ENCODE results near the gene NFXL1. TPM values are rescaled to one million over a fixed set of nuclear protein-coding genes. Genes with fewer than 3 reads are reported as not detected.
A peak's percentile ranks its signal among the peaks of the same experiment; 100 is the strongest.

The NFXL1 gene
- total and polyA plus RNA-seq, 4 experiments from 2014 or later = 7.7 to 21.1 (median 12.7) TPM

- CTCF ChIA-PET (ENCODE audit: partially characterized antibody) = interaction anchor here (0.5 to 2.1 kb wide), 3 partner anchors 12 to 205 kb away, joined by 3 to 4 read pairs (median 3); no protein-coding TSS in a partner anchor
- Histone ChIP-seq H3K27ac (ENCODE audit: low read depth, low read length) (no peak overlapping the region), H3K4me1 (ENCODE audit: insufficient read depth, low read length) (no peaks in the 10 kb centered on the region), H3K9me3 (ENCODE audit: control insufficient read depth in 1 of 2, low read length in 2 of 2) (no peaks in the 10 kb centered on the region), H3K4me3 (ENCODE audit: low read length in 2 of 2) (no peak overlapping the region), H3K27me3 (ENCODE audit: insufficient read depth, low read length) (no peaks in the 10 kb centered on the region), H3K36me3 (ENCODE audit: insufficient read depth, low read length) (peaks cover 12% of the 10 kb centered on the region)
- POLR2A ChIA-PET (ENCODE audit: partially characterized antibody) = no interaction called here
- no peak for DNase-seq
- H3K27me3 Mint-ChIP-seq = no peaks in the 10 kb centered on the region
- peaks cover 6 to 14% (median 8%) of the 10 kb centered on the region in 4 donors for H3K4me1 Mint-ChIP-seq
- intact Hi-C loops (cut with micrococcal nuclease) = no loop called here
- H3K4me3 Mint-ChIP-seq = no peak overlapping the region
- peak overlapping the region in 3 of 7 donors; percentile 5 to 66 (median 29) for H3K27ac Mint-ChIP-seq
- peaks cover 0 to 2% (median 0%) of the 10 kb centered on the region in 8 donors for H3K9me3 Mint-ChIP-seq
- peaks cover 63 to 70% of the 10 kb centered on the region in 2 donors for H3K36me3 Mint-ChIP-seq
Observed at GRCh38 chr4:47873877-47874541, 40.4 kb downstream of the NFXL1 start.

- Histone ChIP-seq H3K36me3 (ENCODE audit: insufficient read depth, low read length) (no peaks in the 10 kb centered on the region), H3K9me3 (ENCODE audit: control insufficient read depth in 1 of 2, low read length in 2 of 2) (no peaks in the 10 kb centered on the region), H3K27me3 (ENCODE audit: insufficient read depth, low read length) (no peaks in the 10 kb centered on the region), H3K27ac (ENCODE audit: low read depth, low read length) (no peak overlapping the region), H3K4me1 (ENCODE audit: insufficient read depth, low read length) (no peaks in the 10 kb centered on the region), H3K4me3 (ENCODE audit: low read length in 2 of 2) (no peak overlapping the region)
- intact Hi-C loops (cut with micrococcal nuclease) = no loop called here
- Mint-ChIP-seq H3K4me1 (peaks cover 0 to 2% (median 0%) of the 10 kb centered on the region in 4 donors), H3K4me3 (no peak overlapping the region), H3K27ac (no peak overlapping the region), H3K36me3 (peaks cover 22 to 46% of the 10 kb centered on the region in 2 donors), H3K9me3 (no peaks in the 10 kb centered on the region), H3K27me3 (no peaks in the 10 kb centered on the region)
- CTCF ChIA-PET (ENCODE audit: partially characterized antibody) = no interaction called here
- no peak for DNase-seq
- POLR2A ChIA-PET (ENCODE audit: partially characterized antibody) = no interaction called here
Observed at GRCh38 chr4:47863486-47863885, 50.9 kb downstream of the NFXL1 start.

GRCh38 chr4:47862297-47862696 is 52.1 kb downstream of the NFXL1 start:
- POLR2A ChIA-PET (ENCODE audit: partially characterized antibody) = no interaction called here
- CTCF ChIA-PET (ENCODE audit: partially characterized antibody) = no interaction called here
- H3K36me3 Mint-ChIP-seq = peaks cover 14 to 38% of the 10 kb centered on the region in 2 donors
- Histone ChIP-seq H3K27ac (ENCODE audit: low read depth, low read length) (no peak overlapping the region), H3K9me3 (ENCODE audit: control insufficient read depth in 1 of 2, low read length in 2 of 2) (no peaks in the 10 kb centered on the region), H3K4me1 (ENCODE audit: insufficient read depth, low read length) (no peaks in the 10 kb centered on the region), H3K36me3 (ENCODE audit: insufficient read depth, low read length) (no peaks in the 10 kb centered on the region), H3K4me3 (ENCODE audit: low read length in 2 of 2) (no peak overlapping the region), H3K27me3 (ENCODE audit: insufficient read depth, low read length) (no peaks in the 10 kb centered on the region)
- no peaks in the 10 kb centered on the region for H3K9me3 Mint-ChIP-seq
- H3K4me3 Mint-ChIP-seq = no peak overlapping the region
- H3K27me3 Mint-ChIP-seq = no peaks in the 10 kb centered on the region
- H3K27ac Mint-ChIP-seq = no peak overlapping the region
- intact Hi-C loops (cut with micrococcal nuclease) = no loop called here
- DNase-seq = no peak
- H3K4me1 Mint-ChIP-seq = peaks cover 0 to 2% (median 0%) of the 10 kb centered on the region in 4 donors

GRCh38 chr4:47860305-47860704 is 54.1 kb downstream of the NFXL1 start:
- Mint-ChIP-seq H3K36me3 (peaks cover 15 to 27% of the 10 kb centered on the region in 2 donors), H3K27me3 (no peaks in the 10 kb centered on the region), H3K4me3 (no peak overlapping the region), H3K4me1 (peaks cover 0 to 2% (median 0%) of the 10 kb centered on the region in 4 donors), H3K27ac (no peak overlapping the region), H3K9me3 (no peaks in the 10 kb centered on the region)
- ChIA-PET CTCF (ENCODE audit: partially characterized antibody) (no interaction called here), POLR2A (ENCODE audit: partially characterized antibody) (no interaction called here)
- intact Hi-C loops (cut with micrococcal nuclease) = no loop called here
- no peaks in the 10 kb centered on the region for H3K27me3 ChIP-seq (ENCODE audit: insufficient read depth, low read length)
- no peaks in the 10 kb centered on the region for H3K9me3 ChIP-seq (ENCODE audit: control insufficient read depth in 1 of 2, low read length in 2 of 2)
- no peak overlapping the region for H3K27ac ChIP-seq (ENCODE audit: low read depth, low read length)
- no peak overlapping the region for H3K4me3 ChIP-seq (ENCODE audit: low read length in 2 of 2)
- no peaks in the 10 kb centered on the region for H3K4me1 ChIP-seq (ENCODE audit: insufficient read depth, low read length)
- no peaks in the 10 kb centered on the region for H3K36me3 ChIP-seq (ENCODE audit: insufficient read depth, low read length)
- DNase-seq = no peak

GRCh38 chr4:47858006-47858405 is 56.4 kb downstream of the NFXL1 start:
- Histone ChIP-seq H3K36me3 (ENCODE audit: insufficient read depth, low read length) (no peaks in the 10 kb centered on the region), H3K27ac (ENCODE audit: low read depth, low read length) (no peak overlapping the region), H3K4me1 (ENCODE audit: insufficient read depth, low read length) (no peaks in the 10 kb centered on the region), H3K9me3 (ENCODE audit: control insufficient read depth in 1 of 2, low read length in 2 of 2) (no peaks in the 10 kb centered on the region), H3K4me3 (ENCODE audit: low read length in 2 of 2) (no peak overlapping the region), H3K27me3 (ENCODE audit: insufficient read depth, low read length) (no peaks in the 10 kb centered on the region)
- Mint-ChIP-seq H3K4me1 (peaks cover 0 to 3% (median 0%) of the 10 kb centered on the region in 4 donors), H3K27me3 (no peaks in the 10 kb centered on the region), H3K9me3 (no peaks in the 10 kb centered on the region), H3K27ac (no peak overlapping the region), H3K36me3 (peaks cover 22 to 31% of the 10 kb centered on the region in 2 donors), H3K4me3 (no peak overlapping the region)
- no peak for DNase-seq
- ChIA-PET POLR2A (ENCODE audit: partially characterized antibody) (no interaction called here), CTCF (ENCODE audit: partially characterized antibody) (no interaction called here)
- intact Hi-C loops (cut with micrococcal nuclease) = no loop called here

GRCh38 chr4:47856713-47857112 is 57.7 kb downstream of the NFXL1 start:
- no peaks in the 10 kb centered on the region for H3K9me3 Mint-ChIP-seq
- CTCF ChIA-PET (ENCODE audit: partially characterized antibody) = no interaction called here

GRCh38 chr4:47855350-47855749 is 59.0 kb downstream of the NFXL1 start:
- Histone ChIP-seq H3K27me3 (ENCODE audit: insufficient read depth, low read length) (no peaks in the 10 kb centered on the region), H3K9me3 (ENCODE audit: control insufficient read depth in 1 of 2, low read length in 2 of 2) (no peaks in the 10 kb centered on the region), H3K27ac (ENCODE audit: low read depth, low read length) (no peak overlapping the region), H3K4me3 (ENCODE audit: low read length in 2 of 2) (no peak overlapping the region), H3K4me1 (ENCODE audit: insufficient read depth, low read length) (no peaks in the 10 kb centered on the region), H3K36me3 (ENCODE audit: insufficient read depth, low read length) (no peaks in the 10 kb centered on the region)
- ChIA-PET POLR2A (ENCODE audit: partially characterized antibody) (no interaction called here), CTCF (ENCODE audit: partially characterized antibody) (interaction anchor here (0.9 to 1.0 kb wide), 2 partner anchors 18 to 23 kb away, joined by 3 read pairs; no protein-coding TSS in a partner anchor)
- no peak for DNase-seq
- Mint-ChIP-seq H3K9me3 (no peaks in the 10 kb centered on the region), H3K27ac (no peak overlapping the region), H3K27me3 (no peaks in the 10 kb centered on the region), H3K36me3 (peaks cover 35% of the 10 kb centered on the region in 2 donors), H3K4me3 (no peak overlapping the region), H3K4me1 (peaks cover 0 to 3% (median 0%) of the 10 kb centered on the region in 4 donors)
- intact Hi-C loops (cut with micrococcal nuclease) = no loop called here

More at GRCh38 chr4:47856713-47857112, 57.7 kb downstream of the NFXL1 start:
- DNase-seq = no peak
- no peak overlapping the region for H3K27ac ChIP-seq (ENCODE audit: low read depth, low read length)
- Mint-ChIP-seq H3K27me3 (no peaks in the 10 kb centered on the region), H3K36me3 (peaks cover 24 to 26% of the 10 kb centered on the region in 2 donors), H3K27ac (no peak overlapping the region), H3K4me1 (peaks cover 0 to 3% (median 0%) of the 10 kb centered on the region in 4 donors), H3K4me3 (no peak overlapping the region)
- no peaks in the 10 kb centered on the region for H3K27me3 ChIP-seq (ENCODE audit: insufficient read depth, low read length)
- H3K9me3 ChIP-seq (ENCODE audit: control insufficient read depth in 1 of 2, low read length in 2 of 2) = no peaks in the 10 kb centered on the region
- H3K4me1 ChIP-seq (ENCODE audit: insufficient read depth, low read length) = no peaks in the 10 kb centered on the region
- intact Hi-C loops (cut with micrococcal nuclease) = no loop called here
- H3K36me3 ChIP-seq (ENCODE audit: insufficient read depth, low read length) = no peaks in the 10 kb centered on the region
- no peak overlapping the region for H3K4me3 ChIP-seq (ENCODE audit: low read length in 2 of 2)
- POLR2A ChIA-PET (ENCODE audit: partially characterized antibody) = interaction anchor here (0.6 kb wide), 1 partner anchor 639 kb away, joined by 3 read pairs; no protein-coding TSS in a partner anchor
